ENCODE results near the gene PHLDA3.

Gene PHLDA3

DNA sequence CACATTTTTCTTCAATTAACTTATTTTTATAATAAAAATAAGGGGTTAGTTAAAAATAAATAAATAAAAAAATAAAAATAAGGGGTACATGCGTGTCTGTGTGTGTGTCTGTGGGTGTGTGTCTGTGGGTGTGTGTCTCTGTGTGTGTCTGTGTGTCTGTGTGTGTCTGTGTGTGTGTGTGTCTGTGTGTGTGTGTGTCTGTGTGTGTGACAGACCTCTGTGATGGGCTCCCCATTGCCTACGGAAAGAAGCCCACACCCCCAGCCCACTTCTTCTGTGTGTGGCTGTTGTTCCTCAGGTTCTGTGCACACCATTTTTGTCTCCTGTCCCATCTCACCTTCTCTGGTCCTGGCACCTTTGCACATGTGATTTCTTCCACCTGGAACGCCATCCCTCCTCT is 9.9 kb downstream of the PHLDA3 start:
- no peaks in the 10 kb centered on the region for H3K9me3 ChIP-seq
- H3K27me3 ChIP-seq: no peaks in the 10 kb centered on the region
- TF ChIP-seq CTCF (IDR thresholded peaks at IDR 0.05; ENCODE audit: low read depth, low read length): no peak
- no peak for DNase-seq
- H3K4me3 ChIP-seq (ENCODE audit: low read depth, low read length): no peak overlapping the region
- no peaks in the 10 kb centered on the region for H3K4me1 ChIP-seq
- H3K36me3 ChIP-seq: no peaks in the 10 kb centered on the region

DNA sequence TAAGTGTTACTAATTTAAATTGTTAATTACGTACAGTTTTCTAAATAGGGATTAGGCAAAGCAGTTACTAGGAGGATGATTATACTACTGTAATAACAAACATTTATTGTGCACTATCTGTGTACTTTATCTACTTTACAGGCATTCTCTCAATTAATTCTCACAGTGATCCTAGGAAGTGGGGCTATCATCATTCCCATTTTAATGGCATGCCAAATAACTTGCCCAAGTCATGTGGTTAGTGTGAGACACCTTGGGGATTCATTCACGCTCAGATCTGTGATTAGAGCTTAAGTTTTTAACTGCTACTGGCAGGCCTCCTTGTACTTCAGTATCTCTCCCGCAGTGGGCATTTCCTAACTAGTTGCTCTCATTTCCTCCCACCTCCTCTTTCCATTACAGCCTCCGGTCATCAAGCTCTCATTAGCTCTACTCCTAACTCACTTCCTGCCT is 11.5 kb downstream of the PHLDA3 start:
- H3K4me1 ChIP-seq: no peaks in the 10 kb centered on the region

DNA sequence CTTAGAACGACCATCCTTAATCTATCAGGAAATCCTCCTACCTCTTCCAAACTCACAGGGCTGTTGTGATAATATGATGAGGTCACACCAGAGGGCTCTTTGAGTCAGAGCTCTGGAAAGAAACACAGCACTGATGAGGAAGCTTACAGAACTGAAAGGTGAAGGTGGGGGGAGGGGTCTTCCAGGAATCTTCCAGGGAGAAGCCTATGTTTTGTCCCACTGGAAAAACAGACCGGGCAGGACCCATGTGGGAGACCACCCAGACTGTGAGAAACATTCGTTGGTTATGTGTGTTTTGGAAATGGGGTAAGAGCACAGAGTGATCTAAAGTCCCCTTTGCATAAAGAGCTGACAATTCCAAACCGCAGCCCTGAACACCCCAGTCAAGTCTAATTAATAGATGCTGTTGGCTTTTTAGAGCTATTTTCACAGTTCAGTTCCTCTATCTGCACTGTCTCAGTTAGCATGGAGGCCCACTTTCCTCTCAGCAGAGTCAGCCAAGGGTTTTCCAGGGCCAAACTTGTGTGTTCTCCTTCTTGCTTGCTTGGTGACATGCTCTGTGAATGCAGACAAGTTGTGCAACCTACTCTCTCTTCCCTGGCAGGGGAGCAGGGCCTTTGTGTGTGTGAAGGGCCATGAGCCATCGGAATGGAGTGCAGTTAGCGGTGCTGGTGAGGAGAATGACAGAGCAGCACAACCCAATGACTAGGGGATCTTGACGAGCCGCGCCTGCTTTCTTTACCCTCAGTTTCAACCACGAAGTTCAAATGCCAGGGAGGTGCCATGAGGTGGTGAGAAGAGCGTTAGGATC is 12.3 kb downstream of the PHLDA3 start:
- TF ChIP-seq CTCF (IDR thresholded peaks at IDR 0.05; ENCODE audit: low read depth, low read length): no peak
- DNase-seq: no peak
- no peak overlapping the region for H3K4me3 ChIP-seq (ENCODE audit: low read depth, low read length)

More for the DNA sequence above, 11.5 kb downstream of the PHLDA3 start:
- no peaks in the 10 kb centered on the region for H3K36me3 ChIP-seq
- H3K4me3 ChIP-seq (ENCODE audit: low read depth, low read length): no peak overlapping the region
- no peaks in the 10 kb centered on the region for H3K27me3 ChIP-seq
- DNase-seq: no peak
- TF ChIP-seq CTCF (IDR thresholded peaks at IDR 0.05; ENCODE audit: low read depth, low read length): no peak
- no peaks in the 10 kb centered on the region for H3K9me3 ChIP-seq

DNA sequence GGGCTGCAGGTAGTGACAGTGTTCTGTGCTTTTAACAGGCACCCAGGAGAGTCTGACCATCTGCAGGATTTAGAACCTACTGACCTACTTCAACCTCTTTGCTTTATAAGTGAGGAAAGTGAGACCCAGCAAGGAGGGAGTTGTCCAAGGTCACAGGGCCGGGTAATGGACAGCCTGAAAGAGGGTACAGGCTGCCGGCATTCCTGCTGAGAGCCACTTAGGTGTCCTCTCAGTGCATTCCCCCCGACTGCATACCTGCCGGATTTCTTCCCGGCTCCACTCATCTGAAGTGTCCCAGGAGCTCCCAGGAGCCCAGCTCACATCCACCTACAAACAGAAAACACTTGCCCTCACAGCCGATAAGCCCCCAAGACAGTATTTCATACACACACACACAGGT is 13.9 kb downstream of the PHLDA3 start:
- DNase-seq: no peak
- Histone ChIP-seq H3K9me3 (no peaks in the 10 kb centered on the region), H3K27me3 (no peaks in the 10 kb centered on the region), H3K36me3 (no peaks in the 10 kb centered on the region), H3K4me3 (ENCODE audit: low read depth, low read length) (no peak overlapping the region), H3K4me1 (peaks cover 3% of the 10 kb centered on the region; the same call in 1 of the 2 replicates)
- no peak for TF ChIP-seq CTCF (IDR thresholded peaks at IDR 0.05; ENCODE audit: low read depth, low read length)

More for the DNA sequence above, 12.3 kb downstream of the PHLDA3 start:
- no peaks in the 10 kb centered on the region for H3K4me1 ChIP-seq
- H3K36me3 ChIP-seq: no peaks in the 10 kb centered on the region
- no peaks in the 10 kb centered on the region for H3K9me3 ChIP-seq
- no peaks in the 10 kb centered on the region for H3K27me3 ChIP-seq

- TF ChIP-seq CTCF (IDR thresholded peaks at IDR 0.05; ENCODE audit: low read depth, low read length): no peak
- Histone ChIP-seq H3K27me3 (no peaks in the 10 kb centered on the region), H3K4me3 (ENCODE audit: low read depth, low read length) (no peak overlapping the region), H3K36me3 (no peaks in the 10 kb centered on the region), H3K4me1 (peaks cover 3% of the 10 kb centered on the region; the same call in 1 of the 2 replicates), H3K9me3 (no peaks in the 10 kb centered on the region)
- no peak for DNase-seq
Measured at GRCh38 chr1:201454608-201455007, 14.4 kb downstream of the PHLDA3 start.

GRCh38 chr1:201452866-201453265 is 16.1 kb downstream of the PHLDA3 start:
- no peak for TF ChIP-seq CTCF (IDR thresholded peaks at IDR 0.05; ENCODE audit: low read depth, low read length)

More at GRCh38 chr1:201452866-201453265, 16.1 kb downstream of the PHLDA3 start:
- no peaks in the 10 kb centered on the region for H3K27me3 ChIP-seq
- DNase-seq: no peak
- no peaks in the 10 kb centered on the region for H3K36me3 ChIP-seq
- no peak overlapping the region for H3K4me3 ChIP-seq (ENCODE audit: low read depth, low read length)
- H3K4me1 ChIP-seq: peaks cover 3% of the 10 kb centered on the region; the same call in 1 of the 2 replicates
- no peaks in the 10 kb centered on the region for H3K9me3 ChIP-seq

Measured in BE2C (cell line).